Transverse colon (tissue), 4 donors: Measurements from ENCODE around the gene PTPRE. TPM values are rescaled to one million over a fixed set of nuclear protein-coding genes. Genes with fewer than 3 reads are reported as not detected.

Experiments used
- DNase-seq: peaks from one replicate; pipeline ENCODE4 v3.0.0-alpha.2; 2019
- H3K27ac ChIP-seq, 4 donors: fragments of 200-600 bp; sonication (generic); 2 replicates each; pipeline ENCODE4 v1.5.1; 2016 to 2018; ENCODE audit warnings: inconsistent platforms in 4 of 4
- H3K27me3 ChIP-seq: fragments of 200-600 bp; sonication (generic); 2 replicates; pipeline ENCODE4 v1.5.1; 2017; ENCODE audit warnings: inconsistent platforms
- H3K36me3 ChIP-seq, 4 donors: fragments of 200-600 bp; sonication (generic); 2 replicates each; pipeline ENCODE4 v1.5.1; 2017 to 2019; ENCODE audit warnings: inconsistent platforms in 4 of 4
- H3K4me1 ChIP-seq, 4 donors: fragments of 200-600 bp; sonication (generic); 2 replicates each; pipeline ENCODE4 v1.5.1; 2017 to 2020; ENCODE audit warnings: inconsistent platforms in 4 of 4
- H3K4me3 ChIP-seq, 4 donors: fragments of 200-600 bp; sonication (generic); 1 replicate in 1 of 4; 2 replicates in 3 of 4; pipeline versions ENCODE4 v1.5.1 to v1.6.1; 2017 to 2019; ENCODE audit warnings: inconsistent platforms in 4 of 4
- H3K9me3 ChIP-seq, 2 donors: fragments of 200-600 bp; sonication (generic); 2 replicates each; pipeline ENCODE4 v1.5.1; 2017 to 2019; ENCODE audit warnings: inconsistent platforms in 2 of 2
- CTCF ChIP-seq, 5 experiments: fragments of 200-600 bp in 3 of 5; fragments of 450-650 bp in 2 of 5; sonication (generic) in 3 of 5; IDR thresholded peaks; 1 replicate in 2 of 5; 2 replicates in 3 of 5; pipeline ENCODE4 v1.5.1; 2016 to 2017; ENCODE audit warnings: antibody characterized with exemption in 5 of 5, inconsistent platforms in 3 of 5, mild to moderate bottlenecking in 2 of 5, moderate library complexity in 1 of 5
- EP300 ChIP-seq: sonication (generic); formaldehyde crosslinking; IDR thresholded peaks from one replicate; pipeline ENCODE4 v1.6.1; 2017; ENCODE audit warnings: antibody characterized with exemption, low read depth
- POLR2A ChIP-seq: fragments of 450-650 bp; IDR thresholded peaks from one replicate; pipeline ENCODE4 v1.6.1; 2016; ENCODE audit warnings: antibody characterized with exemption, mild to moderate bottlenecking, moderate library complexity
- POLR2AphosphoS5 ChIP-seq, 3 donors: sonication (generic); formaldehyde crosslinking; IDR thresholded peaks; one replicate each; pipeline ENCODE4 v1.6.1; 2016; ENCODE audit warnings: antibody characterized with exemption in 3 of 3
- WGBS, 2 donors: methylation state at CpG; one replicate each; pipeline ENCODE4 v1.1.5; 2018; ENCODE audit warnings: low coverage in 1 of 2; 5-methylcytosine and 5-hydroxymethylcytosine counted together
- in situ Hi-C, 4 donors: fragments of 200-750 bp; cut with MboI; loops; one replicate each; pipeline versions ENCODE4 v1.15.0 to v1.15.1; 2017; ENCODE audit warnings: low sequenced_read_pairs in 3 of 4, low pct_ligation_motif_present in 1 of 4, low pct_unique_long_range_greater_than_20kb in 1 of 4
- intact Hi-C: fragments of 100-400 bp; cut with DNase I; formaldehyde crosslinking; loops from one replicate; pipeline ENCODE4 v1.15.1; 2023; ENCODE audit warnings: low total_unique reads
- total RNA-seq, 4 donors: library from RNA; depleted of rRNA; stranded (reverse); fragments of >200 nt; gene quantifications; one replicate each; pipeline ENCODE4 v1.1.0, GENCODE V29; 2016

Gene PTPRE
- total RNA-seq, 4 donors from 2014 or later, result 25.7 to 43.6 (median 26.7) TPM

- Histone ChIP-seq H3K4me1 (no peaks in the 10 kb centered on the region), H3K27me3 (no peaks in the 10 kb centered on the region), H3K9me3 (no peaks in the 10 kb centered on the region), H3K27ac (no peak overlapping the region), H3K4me3 (no peak overlapping the region), H3K36me3 (no peaks in the 10 kb centered on the region)
- TF ChIP-seq EP300, result no peak
- no peak for TF ChIP-seq CTCF (IDR thresholded peaks at IDR 0.05)
- TF ChIP-seq POLR2AphosphoS5 (IDR thresholded peaks at IDR 0.05), result no peak
- no peak for TF ChIP-seq POLR2A
- in situ Hi-C loops, result no loop called here
- 93 to 96% methylated on average over 5 of the region's 5 CpGs for WGBS, 2 donors
- intact Hi-C loops, result no loop called here
- DNase-seq, result no peak
Observed at GRCh38 chr10:127966875-127967274, 60.0 kb downstream of the PTPRE start.

DNA sequence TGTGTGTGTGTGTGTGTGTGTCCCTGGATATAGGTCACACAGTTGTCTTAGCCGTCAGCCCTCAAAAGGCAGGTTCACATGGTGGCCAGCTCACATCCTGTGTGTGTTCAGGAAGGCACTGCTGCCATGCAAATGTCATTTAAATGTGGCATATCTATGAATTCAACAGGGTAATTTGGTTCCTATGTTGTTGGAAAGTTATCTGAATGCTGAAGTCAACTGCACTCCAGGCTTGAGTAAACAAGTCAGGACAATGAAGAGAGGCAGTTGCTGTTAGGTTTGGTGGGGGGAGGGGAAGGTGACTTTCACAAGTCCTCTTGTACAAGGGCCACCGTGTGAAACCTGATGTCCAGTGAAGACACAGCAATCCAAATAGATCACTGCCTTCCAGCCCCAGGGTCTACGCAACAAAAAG, 61.1 kb downstream of the PTPRE start:
- Histone ChIP-seq H3K27me3 (no peaks in the 10 kb centered on the region), H3K27ac (peak overlapping the region in 1 of 4 donors; percentile 21), H3K4me3 (no peak overlapping the region), H3K36me3 (no peaks in the 10 kb centered on the region), H3K4me1 (no peaks in the 10 kb centered on the region), H3K9me3 (no peaks in the 10 kb centered on the region)
- intact Hi-C loops, result no loop called here
- 20 to 57% methylated on average over 1 to 3 of the region's 3 CpGs for WGBS, 2 donors
- TF ChIP-seq POLR2A (no peak), EP300 (no peak), CTCF (IDR thresholded peaks at IDR 0.05) (no peak), POLR2AphosphoS5 (IDR thresholded peaks at IDR 0.05) (no peak)
- DNase-seq, result no peak
- in situ Hi-C loops, result no loop called here

DNA sequence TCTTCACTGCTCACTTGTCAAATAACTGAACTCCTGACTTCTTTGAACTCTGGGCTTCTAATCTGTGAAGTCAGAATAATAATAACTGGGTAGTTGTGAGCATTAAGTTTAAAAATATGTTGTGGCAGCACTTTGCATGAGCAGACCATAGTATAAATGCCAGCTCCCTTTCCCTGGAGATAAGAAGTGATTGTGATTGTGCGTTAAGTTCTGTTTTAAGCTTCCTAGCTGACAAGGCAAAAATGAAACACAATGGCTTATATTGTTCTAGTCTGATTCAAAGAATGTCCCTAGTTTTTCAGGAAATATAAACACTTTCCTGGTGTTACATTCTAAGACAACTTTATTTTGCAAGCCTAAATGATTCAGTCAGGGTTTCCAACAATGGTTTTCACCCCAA, 61.8 kb downstream of the PTPRE start:
- TF ChIP-seq POLR2A (no peak), EP300 (no peak), CTCF (IDR thresholded peaks at IDR 0.05) (no peak), POLR2AphosphoS5 (IDR thresholded peaks at IDR 0.05) (no peak)
- Histone ChIP-seq H3K4me3 (no peak overlapping the region), H3K9me3 (no peaks in the 10 kb centered on the region), H3K36me3 (no peaks in the 10 kb centered on the region), H3K4me1 (peaks cover 0 to 4% (median 0%) of the 10 kb centered on the region in 4 donors), H3K27me3 (no peaks in the 10 kb centered on the region), H3K27ac (peak overlapping the region in 1 of 4 donors; percentile 21)
- no peak for DNase-seq
- in situ Hi-C loops, result no loop called here
- 38 to 50% methylated on average over 1 of the region's 1 CpG for WGBS, 2 donors
- intact Hi-C loops, result no loop called here

DNA sequence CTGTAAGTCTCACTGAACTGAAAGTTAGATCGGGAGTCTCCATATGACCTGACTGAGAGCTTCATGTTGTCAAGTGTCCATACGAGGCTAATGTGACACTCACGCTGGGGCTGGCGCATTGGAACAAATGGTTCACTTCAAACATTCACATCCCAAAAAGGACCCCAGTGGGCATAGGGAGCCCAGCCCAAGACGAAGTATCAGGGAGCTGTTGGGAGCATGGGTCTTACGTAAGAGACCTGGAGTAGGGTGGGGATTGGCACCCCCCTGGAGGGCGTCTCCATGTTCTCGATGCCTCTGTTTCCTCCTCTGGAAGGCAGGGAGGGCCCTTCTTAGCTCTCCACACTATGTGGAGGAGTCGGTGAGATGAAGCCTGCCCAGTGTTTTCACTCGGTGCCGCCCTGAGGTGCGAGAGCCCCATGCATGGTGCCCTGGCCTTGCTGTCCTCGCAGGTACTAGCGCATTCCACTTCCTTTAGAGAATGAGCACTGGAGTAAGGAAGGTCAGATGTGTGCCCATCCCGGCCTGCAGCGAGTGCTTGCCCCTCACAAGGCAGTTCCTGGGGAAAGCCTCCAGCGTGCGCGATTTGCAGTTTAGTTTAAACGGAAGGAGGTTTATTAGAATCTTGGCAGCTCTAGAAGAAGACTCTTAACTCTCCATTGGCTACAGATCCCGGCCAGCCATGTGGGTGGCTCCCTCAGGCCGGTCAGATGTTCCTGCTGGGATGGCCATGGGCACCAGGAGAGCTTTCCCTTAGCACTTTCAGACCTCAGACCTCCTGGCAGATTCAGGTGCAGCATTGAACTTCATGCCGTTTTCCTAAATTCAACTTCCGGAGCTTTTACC, 64.4 kb downstream of the PTPRE start:
- TF ChIP-seq POLR2AphosphoS5 (IDR thresholded peaks at IDR 0.05) (no peak), CTCF (IDR thresholded peaks at IDR 0.05) (no peak), POLR2A (no peak), EP300 (no peak)
- intact Hi-C loops (no loop called here), in situ Hi-C loops (no loop called here)
- no peak overlapping the region for H3K27ac ChIP-seq
- peaks cover 0 to 14% (median 1%) of the 10 kb centered on the region in 4 donors for H3K4me1 ChIP-seq
- no peak for DNase-seq
- no peaks in the 10 kb centered on the region for H3K27me3 ChIP-seq
- H3K36me3 ChIP-seq, result no peaks in the 10 kb centered on the region
- no peak overlapping the region for H3K4me3 ChIP-seq
- H3K9me3 ChIP-seq, result no peaks in the 10 kb centered on the region
- WGBS, 2 donors, result 76% methylated on average over 23 of the region's 24 CpGs; no CpG with 5 or more reads in 1 of the 2 donors
